HG03097 (cell line): Measurements from ENCODE around the gene GCGR.

Source experiments
- ATAC-seq: cut with Tn5 transposase; IDR thresholded peaks from one replicate; pipeline ENCODE4 v1.9.1; 2021; ENCODE audit not compliant: unreplicated experiment, low FRiP score

GCGR gene

GRCh38 chr17:81803728-81804558 lies at the start of gene GCGR:
Gene GCGR (plus strand): TSS chr17:81804150. CDS start chr17:81809019, 4,869 bp downstream.
- no peak for ATAC-seq

GRCh38 chr17:81792675-81793615 lies 11.0 kb upstream of the GCGR start:
- ATAC-seq: no peak

- ATAC-seq: no peak
Measured at GRCh38 chr17:81794074-81794476, 9.9 kb upstream of the GCGR start.

DNA sequence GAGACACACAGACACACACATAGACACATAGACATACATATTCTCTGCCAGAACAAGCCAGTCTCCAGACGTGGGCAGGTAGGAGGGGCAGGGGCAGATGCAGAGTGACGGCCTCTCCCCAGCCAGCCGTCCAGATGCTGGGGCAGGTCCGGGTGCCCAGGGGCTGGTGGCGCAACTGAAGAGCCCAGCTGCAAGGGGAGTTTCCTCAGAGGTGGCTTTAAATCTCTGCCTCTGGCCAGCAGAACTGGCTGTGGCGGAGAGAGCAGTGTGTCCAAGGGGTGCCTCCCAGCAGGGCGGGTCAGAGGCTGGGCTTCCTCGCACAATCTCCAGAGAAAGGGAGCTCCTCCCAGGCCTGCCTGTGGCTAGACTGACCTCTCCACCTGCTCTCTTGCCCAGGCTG lies 9.4 kb upstream of the GCGR start:
- no peak for ATAC-seq

GRCh38 chr17:81801327-81801726 lies 2.6 kb upstream of the GCGR start:
- no peak for ATAC-seq

- ATAC-seq: no peak
Measured at GRCh38 chr17:81802048-81802758, 1.7 kb upstream of the GCGR start.

GRCh38 chr17:81802856-81803643 lies 900 bp upstream of the GCGR start:
- no peak for ATAC-seq

DNA sequence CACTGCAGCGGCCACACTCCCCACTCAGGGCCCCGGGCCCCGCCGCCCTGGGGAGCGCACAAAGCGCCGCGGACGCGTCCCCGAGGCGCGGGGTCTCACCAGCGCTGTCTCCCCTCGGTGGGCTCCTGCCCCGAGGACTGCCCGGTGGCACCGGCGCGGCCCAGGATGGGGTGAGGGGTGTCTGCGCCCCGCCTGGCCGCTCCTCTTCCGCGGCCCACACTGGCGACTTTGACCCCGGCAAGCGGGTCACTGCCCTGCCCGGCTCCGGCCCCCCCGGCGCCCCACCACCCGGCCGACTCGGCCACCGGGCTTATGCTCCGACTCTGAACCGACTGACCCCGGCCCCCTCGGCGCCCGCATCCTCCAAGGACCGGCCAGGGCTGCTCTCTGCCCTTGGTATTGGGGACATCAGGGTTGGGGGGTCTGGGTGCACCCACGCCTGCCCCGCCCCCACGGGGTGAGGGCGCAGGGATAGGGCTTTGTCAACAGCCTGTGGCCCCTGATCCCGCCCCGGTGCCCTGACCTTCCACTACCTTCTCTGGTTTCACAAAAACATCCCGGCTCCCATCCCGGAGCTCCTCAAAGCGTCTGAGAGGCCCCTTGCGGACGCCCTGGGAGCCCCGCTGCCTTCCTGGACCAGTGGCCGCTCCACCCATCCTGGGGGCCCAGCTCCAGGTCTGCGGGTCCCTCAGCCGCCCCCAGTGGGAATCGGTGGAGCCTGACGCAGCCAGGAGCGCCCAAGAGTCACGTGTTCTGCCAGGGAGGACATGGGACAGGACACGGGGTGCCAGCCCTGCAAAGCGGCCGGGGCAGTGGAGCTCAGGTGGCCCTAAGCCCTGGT lies 829 bp downstream of the GCGR start:
- ATAC-seq: no peak

GRCh38 chr17:81805707-81806460 lies 1.9 kb downstream of the GCGR start:
- ATAC-seq: no peak

- no peak for ATAC-seq
Measured at GRCh38 chr17:81806461-81807209, 2.7 kb downstream of the GCGR start.

DNA sequence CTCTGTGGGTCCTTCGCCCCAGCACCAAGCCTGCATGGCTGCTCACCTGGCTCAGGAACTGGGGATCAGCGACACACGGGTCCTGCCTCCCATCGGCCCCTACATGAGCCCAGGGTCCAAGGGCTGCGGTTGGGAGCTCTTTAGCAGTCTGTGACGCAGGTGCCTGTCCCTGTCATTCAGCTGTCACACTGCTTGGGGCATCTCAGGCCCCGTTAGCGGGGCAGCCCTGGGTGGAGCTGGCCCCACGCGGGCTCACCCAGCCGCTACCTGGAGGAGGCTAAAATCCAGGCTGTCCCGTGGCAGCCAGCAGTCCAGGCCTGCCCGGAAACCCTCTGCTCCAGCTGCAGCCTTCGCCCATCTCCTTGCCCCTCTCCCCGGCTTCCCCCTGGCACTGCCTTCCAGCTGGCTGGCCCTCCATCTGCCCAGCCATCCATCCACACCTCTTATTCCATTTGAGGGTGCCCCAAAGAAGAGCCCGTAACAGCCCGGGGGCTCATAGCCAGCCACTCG lies 3.3 kb downstream of the GCGR start:
- ATAC-seq: no peak

DNA sequence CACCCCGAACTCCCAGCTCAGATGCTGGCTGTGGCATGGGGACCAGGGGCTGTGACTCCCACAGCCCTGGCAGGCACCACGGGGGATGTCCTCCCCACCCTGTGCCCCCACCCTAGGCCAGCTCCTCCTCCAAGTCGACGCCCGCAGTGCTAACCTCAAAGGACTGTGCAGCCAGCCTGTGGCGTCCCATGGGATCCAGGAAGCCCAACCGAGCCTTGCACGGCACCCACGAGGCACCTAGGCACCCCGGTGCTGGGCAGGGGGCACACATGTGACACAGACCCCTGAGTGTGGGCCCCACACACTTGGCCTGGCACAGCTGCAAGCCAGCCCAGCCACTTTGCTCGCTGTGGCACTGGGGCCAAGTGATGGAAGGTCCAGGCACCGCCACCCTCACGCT lies 3.9 kb downstream of the GCGR start:
- ATAC-seq: no peak

DNA sequence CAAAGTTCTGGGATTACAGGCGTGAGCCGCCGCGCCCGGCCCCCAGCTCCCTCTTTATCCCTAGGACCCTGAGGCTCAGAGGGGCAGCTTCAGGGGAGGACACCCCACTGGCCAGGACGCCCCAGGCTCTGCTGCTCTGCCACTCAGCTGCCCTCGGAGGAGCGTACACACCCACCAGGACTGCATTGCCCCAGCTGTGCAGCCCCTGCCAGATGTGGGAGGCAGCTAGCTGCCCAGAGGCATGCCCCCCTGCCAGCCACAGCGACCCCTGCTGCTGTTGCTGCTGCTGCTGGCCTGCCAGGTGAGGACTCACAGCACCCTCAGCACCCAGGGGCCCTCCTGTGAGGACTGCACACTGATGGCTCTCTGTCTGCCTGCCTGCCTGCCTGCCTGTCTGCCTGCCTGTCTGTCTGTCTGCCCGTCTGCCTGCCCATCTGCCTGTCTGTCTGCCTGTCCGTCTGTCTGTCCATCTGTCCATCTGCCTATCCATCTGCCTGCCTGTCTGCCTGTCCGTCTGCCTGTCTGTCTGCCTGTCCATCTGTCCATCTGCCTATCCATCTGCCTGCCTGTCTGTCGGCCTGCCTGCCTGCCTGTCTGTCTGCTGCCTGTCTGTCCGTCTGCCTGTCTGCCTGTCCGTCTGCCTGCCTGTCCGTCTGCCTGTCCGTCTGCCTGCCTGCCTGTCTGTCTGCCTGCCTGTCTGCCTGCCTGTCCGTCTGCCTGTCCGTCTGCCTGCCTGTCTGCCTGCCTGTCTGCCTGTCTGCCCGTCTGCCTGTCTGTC lies 5.0 kb downstream of the GCGR start:
- no peak for ATAC-seq

- ATAC-seq: no peak
Measured at GRCh38 chr17:81809556-81809998, 5.6 kb downstream of the GCGR start.

DNA sequence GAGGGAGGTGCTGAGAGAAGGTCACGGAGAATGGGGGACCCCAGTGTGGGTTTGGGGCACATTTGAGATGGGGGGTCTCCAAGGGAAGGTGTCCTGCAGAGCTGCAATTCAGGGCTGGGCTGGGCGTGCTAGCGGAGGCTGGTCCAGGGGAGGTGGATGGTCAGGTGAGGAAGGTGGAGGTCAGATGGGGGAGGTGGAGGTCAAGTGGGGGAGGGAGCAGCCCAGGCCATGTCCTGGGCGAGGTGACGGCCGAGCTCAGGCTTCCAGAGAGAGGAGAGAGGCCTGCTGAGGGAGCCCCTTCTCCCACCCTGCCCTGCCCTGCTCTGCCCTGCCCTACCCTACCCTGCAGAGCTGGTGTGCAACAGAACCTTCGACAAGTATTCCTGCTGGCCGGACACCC lies 6.5 kb downstream of the GCGR start:
- ATAC-seq: no peak

GRCh38 chr17:81810892-81811704 lies 7.1 kb downstream of the GCGR start:
- no peak for ATAC-seq
